DMS53 treated with DMSO at 0.1 percent for 48 hours (cell line): ENCODE measurements around the gene RPS6KC1.
"Not testable (repeated sequence)": the region's sequence is repeated elsewhere in the genome, so short reads cannot be mapped to it uniquely, and the experiment has no call there.

ENCODE experiments used
- DNase-seq: peaks from one replicate; lab custom pipeline; 2025; ENCODE audit not compliant: unreplicated experiment; lab: John Stamatoyannopoulos, UW

RPS6KC1 gene

GRCh38 chr1:213051127-213051880 is at the start of gene RPS6KC1:
TSS of gene RPS6KC1 (plus strand) at chr1:213051241. CDS start at chr1:213051405, 164 bp downstream.
- peak; percentile 84 for DNase-seq

- no peak for DNase-seq
Measured at GRCh38 chr1:213003256-213003655, 47.8 kb upstream of the RPS6KC1 start.

GRCh38 chr1:213008564-213008963 is 42.5 kb upstream of the RPS6KC1 start:
- DNase-seq, result no peak

- DNase-seq, result no peak
Measured at GRCh38 chr1:213014642-213015041, 36.4 kb upstream of the RPS6KC1 start.

- DNase-seq, result peak; percentile 96
Measured at GRCh38 chr1:213015099-213016050, 35.7 kb upstream of the RPS6KC1 start, which contains the start of gene ANGEL2. TSS of gene ANGEL2 (minus strand) at chr1:213015867. CDS start at chr1:213015671, 196 bp downstream.

GRCh38 chr1:213017447-213018273 is 33.4 kb upstream of the RPS6KC1 start:
- DNase-seq, result no peak

- no peak for DNase-seq
Measured at GRCh38 chr1:213019450-213019849, 31.6 kb upstream of the RPS6KC1 start.

- no peak for DNase-seq
Measured at GRCh38 chr1:213020016-213020415, 31.0 kb upstream of the RPS6KC1 start.

- DNase-seq, result not testable (repeated sequence)
Measured at GRCh38 chr1:213027024-213027423, 24.0 kb upstream of the RPS6KC1 start.

- no peak for DNase-seq
Measured at GRCh38 chr1:213032651-213033050, 18.4 kb upstream of the RPS6KC1 start.

GRCh38 chr1:213034713-213035112 is 16.3 kb upstream of the RPS6KC1 start:
- DNase-seq, result no peak

- DNase-seq, result no peak
Measured at GRCh38 chr1:213035573-213035972, 15.5 kb upstream of the RPS6KC1 start.

GRCh38 chr1:213041443-213041842 is 9.6 kb upstream of the RPS6KC1 start:
- DNase-seq, result no peak

GRCh38 chr1:213045321-213046226 is 5.5 kb upstream of the RPS6KC1 start:
- DNase-seq, result not testable (repeated sequence)

- DNase-seq, result no peak
Measured at GRCh38 chr1:213049232-213049631, 1.8 kb upstream of the RPS6KC1 start.

- peak; percentile 84 for DNase-seq
Measured at GRCh38 chr1:213050745-213051126, 305 bp upstream of the RPS6KC1 start.

- no peak for DNase-seq
Measured at GRCh38 chr1:213051881-213052202, 801 bp downstream of the RPS6KC1 start.

- DNase-seq, result no peak
Measured at GRCh38 chr1:213053455-213053854, 2.4 kb downstream of the RPS6KC1 start.

- no peak for DNase-seq
Measured at GRCh38 chr1:213054142-213054541, 3.1 kb downstream of the RPS6KC1 start.
